Tibial nerve (tissue), 3 donors: ENCODE measurements around the gene ETFRF1.

Source experiments
- POLR2A ChIP-seq, 2 donors: fragments of 450-650 bp; IDR thresholded peaks; one replicate each; pipeline ENCODE4 v1.6.1; 2017; ENCODE audit warnings: antibody characterized with exemption in 2 of 2, mild to moderate bottlenecking in 2 of 2, moderate library complexity in 2 of 2
- TF ChIP-seq, protein P1 (sequence below), 5 experiments: fragments of 200-600 bp in 3 of 5; fragments of 450-650 bp in 2 of 5; sonication (generic) in 3 of 5; IDR thresholded peaks; one replicate each; pipeline ENCODE4 v1.5.1; 2016 to 2019; ENCODE audit warnings: antibody characterized with exemption in 5 of 5, mild to moderate bottlenecking in 3 of 5, moderate library complexity in 2 of 5

DNA sequence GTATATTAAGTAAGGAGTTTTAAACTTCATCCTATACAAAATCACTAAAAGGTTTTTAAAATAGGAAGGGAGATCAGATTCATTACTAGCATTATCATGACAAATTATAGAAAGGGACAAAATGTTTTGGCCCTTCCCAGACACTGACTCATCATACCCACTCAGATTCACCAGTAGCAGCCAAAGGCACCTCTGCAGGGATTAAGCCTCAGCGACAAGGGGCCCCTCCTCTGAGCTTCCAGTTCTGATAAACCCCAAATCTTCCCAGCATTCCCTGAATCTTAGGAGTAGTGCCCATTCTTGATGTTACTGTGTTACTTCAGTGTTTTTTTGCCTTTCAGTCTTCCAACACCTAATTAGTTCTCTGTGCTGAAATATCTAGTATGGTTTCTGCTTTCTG is 41.2 kb downstream of the ETFRF1 start:
- TF ChIP-seq, protein P1, sequence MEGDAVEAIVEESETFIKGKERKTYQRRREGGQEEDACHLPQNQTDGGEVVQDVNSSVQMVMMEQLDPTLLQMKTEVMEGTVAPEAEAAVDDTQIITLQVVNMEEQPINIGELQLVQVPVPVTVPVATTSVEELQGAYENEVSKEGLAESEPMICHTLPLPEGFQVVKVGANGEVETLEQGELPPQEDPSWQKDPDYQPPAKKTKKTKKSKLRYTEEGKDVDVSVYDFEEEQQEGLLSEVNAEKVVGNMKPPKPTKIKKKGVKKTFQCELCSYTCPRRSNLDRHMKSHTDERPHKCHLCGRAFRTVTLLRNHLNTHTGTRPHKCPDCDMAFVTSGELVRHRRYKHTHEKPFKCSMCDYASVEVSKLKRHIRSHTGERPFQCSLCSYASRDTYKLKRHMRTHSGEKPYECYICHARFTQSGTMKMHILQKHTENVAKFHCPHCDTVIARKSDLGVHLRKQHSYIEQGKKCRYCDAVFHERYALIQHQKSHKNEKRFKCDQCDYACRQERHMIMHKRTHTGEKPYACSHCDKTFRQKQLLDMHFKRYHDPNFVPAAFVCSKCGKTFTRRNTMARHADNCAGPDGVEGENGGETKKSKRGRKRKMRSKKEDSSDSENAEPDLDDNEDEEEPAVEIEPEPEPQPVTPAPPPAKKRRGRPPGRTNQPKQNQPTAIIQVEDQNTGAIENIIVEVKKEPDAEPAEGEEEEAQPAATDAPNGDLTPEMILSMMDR (IDR thresholded peaks at IDR 0.05): no peak
- no peak for TF ChIP-seq POLR2A (IDR thresholded peaks at IDR 0.05)
